KMS-11 (cell line): ENCODE measurements around the gene RGS4.

Experiments used
- H2AFZ ChIP-seq: fragments of 200-600 bp; sonication (generic); 2 replicates; pipeline ENCODE4 v1.6.1; 2016; ENCODE audit warnings: antibody characterized with exemption, mixed run types, low read depth
- H3K27ac ChIP-seq: fragments of 200-600 bp; sonication (generic); 2 replicates; pipeline ENCODE4 v1.6.1; 2016; ENCODE audit warnings: mild to moderate bottlenecking, mixed run types
- H3K27me3 ChIP-seq: fragments of 200-600 bp; sonication (generic); 2 replicates; pipeline ENCODE4 v1.6.1; 2017; ENCODE audit warnings: mild to moderate bottlenecking, low read depth, mixed run types, moderate library complexity; ENCODE audit not compliant: insufficient read depth
- H3K36me3 ChIP-seq: fragments of 200-600 bp; sonication (generic); 2 replicates; pipeline ENCODE4 v1.6.1; 2017; ENCODE audit warnings: mild to moderate bottlenecking, mixed run types; ENCODE audit not compliant: insufficient read depth
- H3K4me1 ChIP-seq: fragments of 200-600 bp; sonication (generic); 2 replicates; pipeline ENCODE4 v1.6.1; 2016; ENCODE audit warnings: mild to moderate bottlenecking, low read depth, mixed run types; ENCODE audit not compliant: poor library complexity, severe bottlenecking
- H3K4me2 ChIP-seq: fragments of 200-600 bp; sonication (generic); 2 replicates; pipeline ENCODE4 v1.7.0; 2016; ENCODE audit warnings: mild to moderate bottlenecking, mixed run types
- H3K4me3 ChIP-seq: fragments of 200-600 bp; sonication (generic); IDR thresholded peaks from 2 replicates; pipeline ENCODE4 v1.6.1; 2017; ENCODE audit warnings: low read depth, low read length, mixed read lengths; ENCODE audit not compliant: insufficient read depth
- H3K79me2 ChIP-seq: fragments of 200-600 bp; sonication (generic); 2 replicates; pipeline ENCODE4 v1.6.1; 2016; ENCODE audit warnings: low read depth, mixed run types; ENCODE audit not compliant: insufficient read depth
- H3K9ac ChIP-seq: fragments of 200-600 bp; sonication (generic); 2 replicates; pipeline ENCODE4 v1.6.1; 2016; ENCODE audit warnings: mild to moderate bottlenecking, mixed run types
- H4K20me1 ChIP-seq: fragments of 200-600 bp; sonication (generic); 2 replicates; pipeline ENCODE4 v1.6.1; 2016; ENCODE audit warnings: mild to moderate bottlenecking, mixed run types; ENCODE audit not compliant: insufficient read depth
- TF ChIP-seq, protein P1 (sequence below): fragments of 200-600 bp; sonication (generic); conservative IDR thresholded peaks from 2 replicates; pipeline ENCODE4 v1.6.1; 2017; ENCODE audit warnings: low read depth, mild to moderate bottlenecking, antibody characterized with exemption, low read length, moderate library complexity, mixed read lengths

RGS4 gene

GRCh38 chr1:163102590-163102989 is 33.4 kb downstream of the RGS4 start:
- H3K79me2 ChIP-seq: no peaks in the 10 kb centered on the region
- H4K20me1 ChIP-seq: no peaks in the 10 kb centered on the region
- TF ChIP-seq, protein P1, sequence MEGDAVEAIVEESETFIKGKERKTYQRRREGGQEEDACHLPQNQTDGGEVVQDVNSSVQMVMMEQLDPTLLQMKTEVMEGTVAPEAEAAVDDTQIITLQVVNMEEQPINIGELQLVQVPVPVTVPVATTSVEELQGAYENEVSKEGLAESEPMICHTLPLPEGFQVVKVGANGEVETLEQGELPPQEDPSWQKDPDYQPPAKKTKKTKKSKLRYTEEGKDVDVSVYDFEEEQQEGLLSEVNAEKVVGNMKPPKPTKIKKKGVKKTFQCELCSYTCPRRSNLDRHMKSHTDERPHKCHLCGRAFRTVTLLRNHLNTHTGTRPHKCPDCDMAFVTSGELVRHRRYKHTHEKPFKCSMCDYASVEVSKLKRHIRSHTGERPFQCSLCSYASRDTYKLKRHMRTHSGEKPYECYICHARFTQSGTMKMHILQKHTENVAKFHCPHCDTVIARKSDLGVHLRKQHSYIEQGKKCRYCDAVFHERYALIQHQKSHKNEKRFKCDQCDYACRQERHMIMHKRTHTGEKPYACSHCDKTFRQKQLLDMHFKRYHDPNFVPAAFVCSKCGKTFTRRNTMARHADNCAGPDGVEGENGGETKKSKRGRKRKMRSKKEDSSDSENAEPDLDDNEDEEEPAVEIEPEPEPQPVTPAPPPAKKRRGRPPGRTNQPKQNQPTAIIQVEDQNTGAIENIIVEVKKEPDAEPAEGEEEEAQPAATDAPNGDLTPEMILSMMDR: no peak
- no peak overlapping the region for H3K4me2 ChIP-seq
- H3K27me3 ChIP-seq: no peaks in the 10 kb centered on the region
- H3K36me3 ChIP-seq: no peaks in the 10 kb centered on the region
- H3K4me3 ChIP-seq: no peak overlapping the region
- H2AFZ ChIP-seq: no peak overlapping the region
- H3K4me1 ChIP-seq: no peaks in the 10 kb centered on the region
- no peak overlapping the region for H3K9ac ChIP-seq
- H3K27ac ChIP-seq: no peak overlapping the region

GRCh38 chr1:163104385-163105099 is 35.4 kb downstream of the RGS4 start:
- no peaks in the 10 kb centered on the region for H3K79me2 ChIP-seq
- H3K9ac ChIP-seq: no peak overlapping the region
- H3K27me3 ChIP-seq: no peaks in the 10 kb centered on the region
- no peaks in the 10 kb centered on the region for H3K4me1 ChIP-seq
- TF ChIP-seq, protein P1: no peak
- H3K4me3 ChIP-seq: no peak overlapping the region
- no peaks in the 10 kb centered on the region for H4K20me1 ChIP-seq
- H3K4me2 ChIP-seq: no peak overlapping the region
- H3K36me3 ChIP-seq: no peaks in the 10 kb centered on the region
- H2AFZ ChIP-seq: no peak overlapping the region
- no peak overlapping the region for H3K27ac ChIP-seq

- no peak overlapping the region for H3K27ac ChIP-seq
- H2AFZ ChIP-seq: no peak overlapping the region
- H3K4me3 ChIP-seq: no peak overlapping the region
- H3K9ac ChIP-seq: no peak overlapping the region
- no peaks in the 10 kb centered on the region for H3K4me1 ChIP-seq
- TF ChIP-seq, protein P1: no peak
- H3K4me2 ChIP-seq: no peak overlapping the region
- no peaks in the 10 kb centered on the region for H4K20me1 ChIP-seq
- no peaks in the 10 kb centered on the region for H3K79me2 ChIP-seq
- H3K36me3 ChIP-seq: no peaks in the 10 kb centered on the region
- H3K27me3 ChIP-seq: no peaks in the 10 kb centered on the region
These were observed 37.3 kb downstream of the RGS4 start for GRCh38 chr1:163106364-163106987.

GRCh38 chr1:163107655-163108054 is 38.5 kb downstream of the RGS4 start:
- Histone ChIP-seq H3K4me2 (no peak overlapping the region), H3K9ac (no peak overlapping the region), H3K27me3 (no peaks in the 10 kb centered on the region), H3K27ac (no peak overlapping the region), H3K4me3 (no peak overlapping the region), H3K79me2 (no peaks in the 10 kb centered on the region), H3K36me3 (no peaks in the 10 kb centered on the region), H3K4me1 (no peaks in the 10 kb centered on the region), H2AFZ (no peak overlapping the region), H4K20me1 (no peaks in the 10 kb centered on the region)
- TF ChIP-seq, protein P1: no peak
